ENCODE results near the gene DCANP1.

Gene DCANP1

DNA sequence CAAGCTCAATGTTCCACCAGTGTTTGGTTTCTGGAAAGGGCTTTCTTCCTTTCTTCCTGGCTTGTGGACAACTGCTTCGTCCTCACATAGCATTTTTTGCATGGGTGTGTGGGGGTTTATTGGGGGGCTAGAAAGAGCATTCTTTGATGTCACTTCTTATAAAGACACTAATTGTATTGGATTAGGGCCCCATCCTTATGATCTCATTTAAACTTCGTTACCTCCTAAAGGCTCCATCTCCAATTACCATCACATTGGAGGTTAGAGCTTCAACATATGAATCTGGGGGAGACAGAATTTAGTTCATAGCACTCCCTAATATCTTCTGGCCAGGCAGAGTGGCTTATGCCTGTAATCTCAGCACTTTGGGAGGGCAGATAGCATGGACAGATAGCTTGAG, 42.1 kb downstream of the DCANP1 start:
- no CpG with 5 or more reads among the region's 2 CpGs for WGBS (ENCODE audit: insufficient coverage, insufficient read length)
- H3K27me3 ChIP-seq (ENCODE audit: control insufficient read depth, insufficient read depth, low read length): peaks cover 12% of the 10 kb centered on the region; the same call in 1 of the 2 replicates
- no peaks in the 10 kb centered on the region for H3K36me3 ChIP-seq (ENCODE audit: control insufficient read depth, insufficient read depth, low read length)

DNA sequence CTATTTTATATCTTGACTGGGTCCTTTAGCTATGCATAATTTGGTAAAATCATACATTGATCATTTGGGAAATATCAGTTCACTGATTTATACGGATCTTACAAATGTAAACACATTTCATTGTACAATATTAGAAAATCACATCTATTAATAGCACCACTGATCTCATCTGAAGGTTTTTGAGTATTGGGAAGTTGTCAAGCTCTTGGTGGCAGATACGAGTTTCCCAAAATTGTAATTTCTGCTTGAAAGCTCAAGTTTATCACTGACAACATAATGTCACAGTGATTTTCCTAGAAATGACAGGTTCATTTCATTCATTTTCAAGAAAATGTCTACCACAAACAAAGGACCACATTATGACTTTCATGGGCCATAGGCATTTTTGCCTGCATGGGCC, 45.1 kb downstream of the DCANP1 start:
- H3K27ac ChIP-seq (ENCODE audit: low read length): no peak overlapping the region
- no peaks in the 10 kb centered on the region; the same call in 1 of the 2 replicates for H3K4me1 ChIP-seq (ENCODE audit: control insufficient read depth, insufficient read depth, low read length)
- H3K9me3 ChIP-seq (ENCODE audit: control insufficient read depth, insufficient read depth, low read length): no peaks in the 10 kb centered on the region
- peaks cover 12% of the 10 kb centered on the region; the same call in 1 of the 2 replicates for H3K27me3 ChIP-seq (ENCODE audit: control insufficient read depth, insufficient read depth, low read length)
- DNase-seq (ENCODE audit: low read depth, low spot score): no peak
- no peak overlapping the region for H3K4me3 ChIP-seq (ENCODE audit: low read length)
- no peaks in the 10 kb centered on the region for H3K36me3 ChIP-seq (ENCODE audit: control insufficient read depth, insufficient read depth, low read length)
- WGBS (ENCODE audit: insufficient coverage, insufficient read length): no CpG with 5 or more reads among the region's 2 CpGs

More for the DNA sequence above, 42.1 kb downstream of the DCANP1 start:
- H3K4me3 ChIP-seq (ENCODE audit: low read length): no peak overlapping the region
- no peak overlapping the region for H3K27ac ChIP-seq (ENCODE audit: low read length)
- no peaks in the 10 kb centered on the region for H3K9me3 ChIP-seq (ENCODE audit: control insufficient read depth, insufficient read depth, low read length)
- no peaks in the 10 kb centered on the region for H3K4me1 ChIP-seq (ENCODE audit: control insufficient read depth, insufficient read depth, low read length)
- no peak for DNase-seq (ENCODE audit: low read depth, low spot score)

DNA sequence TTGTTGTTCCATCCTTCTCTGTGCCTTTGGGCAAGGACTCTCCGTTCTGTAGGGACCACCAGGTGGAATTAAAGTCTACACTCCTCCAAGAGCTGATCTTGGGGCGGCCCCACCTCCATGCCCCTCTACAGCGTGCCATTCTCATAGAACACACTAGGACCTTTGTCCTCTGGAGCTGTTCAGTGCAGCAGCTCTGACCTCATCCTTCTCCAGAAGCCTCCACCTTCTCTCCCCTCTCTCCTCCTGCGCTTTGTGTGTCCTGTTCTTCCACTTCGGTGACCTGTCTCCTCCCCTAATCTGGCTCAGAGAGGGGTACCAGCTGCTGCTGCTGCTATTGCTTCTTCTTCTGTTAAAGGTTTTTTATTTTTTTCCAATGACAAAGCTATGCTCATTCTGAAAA, 46.3 kb downstream of the DCANP1 start:
- Histone ChIP-seq H3K4me1 (ENCODE audit: control insufficient read depth, insufficient read depth, low read length) (no peaks in the 10 kb centered on the region; the same call in 1 of the 2 replicates), H3K27me3 (ENCODE audit: control insufficient read depth, insufficient read depth, low read length) (peaks cover 12% of the 10 kb centered on the region; the same call in 1 of the 2 replicates), H3K27ac (ENCODE audit: low read length) (no peak overlapping the region), H3K36me3 (ENCODE audit: control insufficient read depth, insufficient read depth, low read length) (no peaks in the 10 kb centered on the region), H3K4me3 (ENCODE audit: low read length) (no peak overlapping the region), H3K9me3 (ENCODE audit: control insufficient read depth, insufficient read depth, low read length) (no peaks in the 10 kb centered on the region)
- no CpG with 5 or more reads among the region's 5 CpGs for WGBS (ENCODE audit: insufficient coverage, insufficient read length)
- DNase-seq (ENCODE audit: low read depth, low spot score): no peak

DNA sequence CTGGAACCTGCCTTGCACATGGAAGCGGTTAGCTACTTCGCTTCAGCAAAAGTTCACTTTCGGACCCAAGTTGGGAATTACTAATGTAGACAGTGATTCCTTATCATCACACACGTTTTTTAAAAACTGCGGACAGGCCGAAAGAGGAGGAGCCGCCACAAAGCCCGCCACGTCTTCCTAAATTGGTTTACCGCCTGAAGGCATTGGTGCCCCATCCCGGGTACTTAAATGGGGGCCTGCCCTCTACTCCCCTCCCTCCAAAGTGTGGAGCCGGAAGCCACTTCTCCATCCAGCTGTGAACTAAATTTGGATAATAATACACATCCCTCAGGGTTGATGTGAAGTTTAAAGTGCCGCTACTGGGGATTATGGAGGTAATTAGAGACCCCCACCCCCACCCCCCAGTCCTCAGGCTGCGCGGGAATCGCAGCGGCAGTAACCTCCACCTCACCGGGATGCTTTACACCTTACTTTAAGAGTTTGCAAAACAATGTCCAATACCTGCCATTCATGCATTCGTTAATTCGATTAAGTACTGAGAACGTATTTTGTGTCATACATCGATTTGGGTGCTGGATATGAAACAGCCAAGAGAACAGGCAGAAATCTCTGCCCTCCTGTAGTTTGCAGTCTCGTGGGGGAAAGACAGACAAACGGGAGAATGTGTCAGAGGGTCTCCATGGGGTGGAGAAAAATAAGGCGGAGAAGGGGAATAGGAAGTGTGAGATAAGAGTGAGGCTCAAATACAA, 47.2 kb downstream of the DCANP1 start:
- DNase-seq (ENCODE audit: low read depth, low spot score): no peak
- Histone ChIP-seq H3K36me3 (ENCODE audit: control insufficient read depth, insufficient read depth, low read length) (no peaks in the 10 kb centered on the region), H3K4me3 (ENCODE audit: low read length) (peak overlapping the region; percentile 71; the same call in 1 of the 2 replicates), H3K4me1 (ENCODE audit: control insufficient read depth, insufficient read depth, low read length) (no peaks in the 10 kb centered on the region; the same call in 1 of the 2 replicates), H3K27me3 (ENCODE audit: control insufficient read depth, insufficient read depth, low read length) (peaks cover 12% of the 10 kb centered on the region; the same call in 1 of the 2 replicates), H3K27ac (ENCODE audit: low read length) (no peak overlapping the region), H3K9me3 (ENCODE audit: control insufficient read depth, insufficient read depth, low read length) (no peaks in the 10 kb centered on the region)
- no CpG with 5 or more reads among the region's 25 CpGs for WGBS (ENCODE audit: insufficient coverage, insufficient read length)

DNA sequence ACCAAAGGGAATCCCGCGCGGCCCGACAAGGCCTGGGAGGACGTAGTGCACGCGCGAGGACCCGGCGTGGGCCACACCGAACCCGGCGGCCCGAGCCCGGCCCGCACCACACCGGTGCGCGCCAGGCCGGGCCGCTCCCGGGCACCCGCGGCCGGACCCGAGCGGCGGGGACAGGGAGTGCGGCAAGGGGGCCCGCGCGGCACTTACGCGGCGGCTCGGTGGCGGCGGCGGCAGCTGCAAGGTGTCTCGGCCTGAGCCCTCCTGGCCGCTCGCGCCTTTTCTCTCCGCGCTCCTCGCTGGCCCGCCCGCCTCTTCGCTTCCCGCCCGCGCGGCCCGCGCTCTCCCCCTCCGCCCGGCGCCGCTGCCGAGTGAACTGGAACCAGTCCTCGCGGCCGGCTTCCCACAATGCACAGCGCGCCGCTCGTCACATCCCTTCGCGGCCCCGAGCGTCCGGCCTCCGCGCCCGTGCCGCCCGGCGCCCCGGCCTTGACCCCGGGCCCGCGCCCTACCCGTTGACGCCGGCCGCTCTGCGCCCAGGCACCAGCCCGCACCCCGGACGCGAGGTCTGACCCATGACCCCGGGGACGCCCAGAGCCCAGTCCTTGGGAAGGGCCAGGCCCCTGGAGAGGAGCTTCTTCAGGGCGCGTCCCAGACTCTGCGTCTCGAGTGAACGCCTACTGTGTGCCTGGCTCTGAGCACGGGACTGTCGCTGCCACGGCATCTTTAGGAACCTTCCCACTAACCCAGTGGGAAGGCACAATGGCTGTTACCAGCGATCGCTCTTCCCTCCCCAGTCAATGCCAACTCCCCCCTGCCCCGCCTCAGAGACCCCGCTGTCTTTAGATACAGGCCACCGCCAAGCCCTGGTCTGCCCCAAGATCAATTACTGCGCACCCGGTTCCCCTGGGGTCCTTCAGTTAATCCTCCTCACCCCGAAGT, 48.0 kb downstream of the DCANP1 start, which contains the start of gene MACROH2A1:
Gene MACROH2A1, minus strand, starts transcription at position 377 of the 939 bp plus-strand sequence. CDS start 10,138 bp downstream, outside the sequence.
- peaks cover 12% of the 10 kb centered on the region; the same call in 1 of the 2 replicates for H3K27me3 ChIP-seq (ENCODE audit: control insufficient read depth, insufficient read depth, low read length)
- H3K4me1 ChIP-seq (ENCODE audit: control insufficient read depth, insufficient read depth, low read length): no peaks in the 10 kb centered on the region; the same call in 1 of the 2 replicates
- no peaks in the 10 kb centered on the region for H3K9me3 ChIP-seq (ENCODE audit: control insufficient read depth, insufficient read depth, low read length)
- H3K4me3 ChIP-seq (ENCODE audit: low read length): peak within 1 kb of the TSS; percentile 71; the same call in 1 of the 2 replicates
- no peak within 1 kb of the TSS for H3K27ac ChIP-seq (ENCODE audit: low read length)
- no peaks in the 10 kb centered on the region for H3K36me3 ChIP-seq (ENCODE audit: control insufficient read depth, insufficient read depth, low read length)
- WGBS (ENCODE audit: insufficient coverage, insufficient read length): no CpG with 5 or more reads among the region's 109 CpGs
- no peak for DNase-seq (ENCODE audit: low read depth, low spot score)

DNA sequence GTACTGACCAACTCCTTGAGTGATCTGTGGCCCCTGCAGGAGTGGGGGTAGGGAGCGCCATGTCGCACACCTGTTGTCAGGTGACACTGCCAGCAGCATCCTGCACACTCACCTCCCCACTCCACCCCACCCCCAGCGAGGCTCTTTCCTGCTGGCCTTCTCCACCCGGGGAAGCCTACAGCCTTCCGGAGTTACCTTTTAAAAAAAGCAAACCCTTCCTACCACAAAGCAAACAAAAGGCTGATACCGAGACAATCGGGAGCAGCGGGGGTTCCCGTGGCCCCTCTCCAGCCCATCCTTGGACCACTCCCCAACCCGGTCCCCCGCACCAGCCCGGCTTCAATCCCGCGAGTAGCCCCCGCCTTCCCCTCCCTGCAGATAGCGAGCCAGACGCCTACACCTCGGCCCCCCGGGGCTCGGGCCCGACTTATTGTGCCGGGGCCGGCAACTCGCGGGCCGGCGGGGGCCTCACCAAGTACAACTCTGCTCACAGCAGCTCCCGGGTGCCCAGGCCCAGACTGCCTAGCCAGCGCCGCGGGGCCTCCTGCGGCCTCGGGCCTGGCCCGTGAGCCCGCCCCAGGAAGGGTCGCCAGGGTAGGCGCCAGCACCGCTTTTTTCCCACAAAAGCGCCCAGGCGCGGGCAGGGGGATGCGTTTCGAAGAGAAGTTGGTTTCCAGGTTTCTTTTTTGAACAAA, 48.8 kb downstream of the DCANP1 start:
- Histone ChIP-seq H3K9me3 (ENCODE audit: control insufficient read depth, insufficient read depth, low read length) (no peaks in the 10 kb centered on the region), H3K4me1 (ENCODE audit: control insufficient read depth, insufficient read depth, low read length) (no peaks in the 10 kb centered on the region; the same call in 1 of the 2 replicates), H3K4me3 (ENCODE audit: low read length) (peak overlapping the region; percentile 71; the same call in 1 of the 2 replicates), H3K36me3 (ENCODE audit: control insufficient read depth, insufficient read depth, low read length) (no peaks in the 10 kb centered on the region), H3K27me3 (ENCODE audit: control insufficient read depth, insufficient read depth, low read length) (peaks cover 12% of the 10 kb centered on the region; the same call in 1 of the 2 replicates), H3K27ac (ENCODE audit: low read length) (no peak overlapping the region)
- WGBS (ENCODE audit: insufficient coverage, insufficient read length): no CpG with 5 or more reads among the region's 43 CpGs
- no peak for DNase-seq (ENCODE audit: low read depth, low spot score)

DNA sequence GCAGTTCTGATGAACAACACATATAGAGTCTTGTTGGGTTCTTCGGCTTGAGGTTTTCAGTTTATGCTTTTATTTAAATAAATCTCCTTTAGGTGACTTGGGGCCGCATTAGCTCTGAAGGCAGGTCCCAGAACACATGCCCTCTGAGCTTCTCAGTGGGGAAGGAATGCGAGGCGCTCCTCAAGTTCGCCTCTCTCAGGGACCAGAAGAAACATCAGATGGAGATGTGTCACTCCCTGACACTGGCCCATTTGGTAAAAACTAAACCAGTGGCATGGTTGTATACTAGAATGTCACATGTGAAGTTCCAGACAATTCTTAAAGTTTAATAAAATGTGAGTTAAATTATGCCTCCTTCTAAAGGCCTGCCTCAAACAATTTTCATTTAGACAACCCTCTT, 50.1 kb downstream of the DCANP1 start:
- Histone ChIP-seq H3K9me3 (ENCODE audit: control insufficient read depth, insufficient read depth, low read length) (no peaks in the 10 kb centered on the region), H3K27me3 (ENCODE audit: control insufficient read depth, insufficient read depth, low read length) (peaks cover 9% of the 10 kb centered on the region; the same call in 1 of the 2 replicates), H3K4me1 (ENCODE audit: control insufficient read depth, insufficient read depth, low read length) (no peaks in the 10 kb centered on the region; the same call in 1 of the 2 replicates), H3K36me3 (ENCODE audit: control insufficient read depth, insufficient read depth, low read length) (no peaks in the 10 kb centered on the region), H3K4me3 (ENCODE audit: low read length) (no peak overlapping the region), H3K27ac (ENCODE audit: low read length) (no peak overlapping the region)
- WGBS (ENCODE audit: insufficient coverage, insufficient read length): no CpG with 5 or more reads among the region's 5 CpGs
- no peak for DNase-seq (ENCODE audit: low read depth, low spot score)

DNA sequence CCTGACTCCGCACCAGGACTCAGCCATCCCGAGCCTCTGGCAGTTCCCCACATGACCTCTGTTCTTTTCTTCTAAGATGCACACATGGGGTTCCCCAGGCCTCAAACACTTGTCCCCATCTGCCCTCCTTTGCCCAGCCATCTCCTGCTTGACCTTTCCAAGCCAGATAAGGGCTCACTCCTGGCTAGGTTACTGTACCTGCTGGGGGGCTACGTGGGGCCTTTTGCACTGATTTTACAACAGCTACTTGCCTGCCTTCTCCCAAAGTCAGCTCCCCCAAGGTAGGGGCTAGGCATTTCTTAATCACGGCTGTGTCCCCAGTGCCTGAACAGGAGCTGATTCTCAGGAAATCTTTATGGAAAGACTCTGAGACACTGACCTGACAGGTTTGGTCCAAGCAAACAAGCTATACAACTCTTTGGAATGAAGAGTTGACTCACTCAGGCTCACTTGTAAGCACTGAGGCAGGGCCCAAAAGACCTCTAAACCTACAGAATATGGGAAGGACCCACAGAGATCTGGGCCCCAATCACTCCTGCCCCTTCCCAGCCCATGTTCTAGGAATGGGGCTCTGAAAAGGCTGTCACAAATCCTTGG, 50.6 kb downstream of the DCANP1 start:
- peaks cover 8% of the 10 kb centered on the region; the same call in 1 of the 2 replicates for H3K27me3 ChIP-seq (ENCODE audit: control insufficient read depth, insufficient read depth, low read length)
- H3K4me1 ChIP-seq (ENCODE audit: control insufficient read depth, insufficient read depth, low read length): no peaks in the 10 kb centered on the region; the same call in 1 of the 2 replicates
- H3K36me3 ChIP-seq (ENCODE audit: control insufficient read depth, insufficient read depth, low read length): no peaks in the 10 kb centered on the region
- H3K27ac ChIP-seq (ENCODE audit: low read length): no peak overlapping the region
- no peak for DNase-seq (ENCODE audit: low read depth, low spot score)
- no CpG with 5 or more reads among the region's 4 CpGs for WGBS (ENCODE audit: insufficient coverage, insufficient read length)
- no peaks in the 10 kb centered on the region for H3K9me3 ChIP-seq (ENCODE audit: control insufficient read depth, insufficient read depth, low read length)
- no peak overlapping the region for H3K4me3 ChIP-seq (ENCODE audit: low read length)

DNA sequence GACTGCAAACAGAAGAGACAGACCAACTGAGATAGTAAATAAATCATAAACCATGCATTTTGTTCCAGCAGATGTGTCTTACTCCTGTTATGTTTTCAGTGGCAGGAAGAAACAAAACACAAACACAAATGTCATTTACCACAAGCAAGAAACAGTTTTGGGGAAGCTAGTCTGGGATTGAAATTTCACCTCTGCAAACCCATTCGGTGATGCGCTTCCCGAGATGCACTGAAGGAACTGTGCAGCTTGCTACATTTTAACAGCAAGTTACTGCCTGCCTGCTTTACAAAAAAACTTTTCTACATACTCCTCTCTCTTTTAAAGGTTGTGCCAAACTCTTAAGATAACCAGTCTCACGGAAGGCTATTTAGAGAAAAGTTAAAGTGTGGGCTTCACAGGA, 51.3 kb downstream of the DCANP1 start:
- no peak for DNase-seq (ENCODE audit: low read depth, low spot score)
- H3K9me3 ChIP-seq (ENCODE audit: control insufficient read depth, insufficient read depth, low read length): no peaks in the 10 kb centered on the region
- H3K27ac ChIP-seq (ENCODE audit: low read length): no peak overlapping the region
- no peaks in the 10 kb centered on the region for H3K36me3 ChIP-seq (ENCODE audit: control insufficient read depth, insufficient read depth, low read length)
- H3K4me1 ChIP-seq (ENCODE audit: control insufficient read depth, insufficient read depth, low read length): no peaks in the 10 kb centered on the region; the same call in 1 of the 2 replicates
- peaks cover 5% of the 10 kb centered on the region; the same call in 1 of the 2 replicates for H3K27me3 ChIP-seq (ENCODE audit: control insufficient read depth, insufficient read depth, low read length)
- no peak overlapping the region for H3K4me3 ChIP-seq (ENCODE audit: low read length)
- WGBS (ENCODE audit: insufficient coverage, insufficient read length): no CpG with 5 or more reads among the region's 4 CpGs
